Uterus (tissue), 4 donors: ENCODE data around the gene THRB. TPM values are rescaled to one million over a fixed set of nuclear protein-coding genes. Genes with fewer than 3 reads are reported as not detected.

ENCODE experiments used
- DNase-seq, 2 donors: peaks; one replicate each; pipeline ENCODE4 v3.0.0-alpha.2; 2019 to 2020
- H3K27ac ChIP-seq, 2 donors: fragments of 200-600 bp; sonication (generic); 1 replicate in 1 of 2; 2 replicates in 1 of 2; pipeline ENCODE4 v1.5.1; 2016 to 2018
- H3K27me3 ChIP-seq, 2 donors: fragments of 200-600 bp; sonication (generic); one replicate each; pipeline ENCODE4 v1.5.1; 2018 to 2019; ENCODE audit warnings: control low read depth in 1 of 2
- H3K36me3 ChIP-seq, 2 donors: fragments of 200-600 bp; sonication (generic); one replicate each; pipeline ENCODE4 v1.5.1; 2019; ENCODE audit warnings: control low read depth in 1 of 2
- H3K4me1 ChIP-seq, 2 donors: fragments of 200-600 bp; sonication (generic); one replicate each; pipeline ENCODE4 v1.5.1; 2018 to 2019; ENCODE audit warnings: control low read depth in 1 of 2
- H3K4me3 ChIP-seq, 2 donors: fragments of 200-600 bp; sonication (generic); 1 replicate in 1 of 2; 2 replicates in 1 of 2; pipeline ENCODE4 v1.5.1; 2018 to 2019; ENCODE audit warnings: mild to moderate bottlenecking in 1 of 2
- H3K9me3 ChIP-seq, 2 donors: fragments of 200-600 bp; sonication (generic); one replicate each; pipeline ENCODE4 v1.5.1; 2019; ENCODE audit warnings: control low read depth in 1 of 2
- CTCF ChIP-seq, 4 experiments: fragments of 200-600 bp in 2 of 4; fragments of 450-650 bp in 2 of 4; sonication (generic) in 2 of 4; IDR thresholded peaks; one replicate each; pipeline ENCODE4 v1.5.1; 2016 to 2019; ENCODE audit warnings: antibody characterized with exemption in 4 of 4, mild to moderate bottlenecking in 2 of 4, moderate library complexity in 1 of 4
- POLR2A ChIP-seq, 2 donors: fragments of 450-650 bp; IDR thresholded peaks; one replicate each; pipeline ENCODE4 v1.6.1; 2016; ENCODE audit warnings: antibody characterized with exemption in 2 of 2, mild to moderate bottlenecking in 1 of 2, moderate library complexity in 1 of 2
- intact Hi-C: fragments of 100-400 bp; cut with DNase I; formaldehyde crosslinking; loops from one replicate; pipeline ENCODE4 v1.15.1; 2023; ENCODE audit warnings: low total_unique reads
- total RNA-seq, 4 donors: library from RNA; depleted of rRNA in 3 of 4; stranded (reverse); fragments of >200 nt in 3 of 4; gene quantifications; one replicate each; pipeline versions ENCODE4 v1.1.0 to v1.2.4, GENCODE V29; 2014 to 2023
- donor health status: DM: yes; HTN: yes; CAD: no.

THRB gene
- total RNA-seq, 4 donors from 2014 or later: 4.6 to 38.2 (median 17.3) TPM

- Histone ChIP-seq H3K27me3 (no peaks in the 10 kb centered on the region), H3K9me3 (no peaks in the 10 kb centered on the region), H3K4me1 (peaks cover 0 to 2% of the 10 kb centered on the region in 2 donors), H3K27ac (no peak overlapping the region), H3K36me3 (no peaks in the 10 kb centered on the region), H3K4me3 (no peak overlapping the region)
- intact Hi-C loops: no loop called here
- TF ChIP-seq CTCF (IDR thresholded peaks at IDR 0.05): no peak
- TF ChIP-seq POLR2A (IDR thresholded peaks at IDR 0.05): no peak
- DNase-seq: no peak
Observed at GRCh38 chr3:24513463-24513862, 18.8 kb upstream of the THRB start.

GRCh38 chr3:24512564-24513197 lies 18.0 kb upstream of the THRB start:
- H3K27me3 ChIP-seq: no peaks in the 10 kb centered on the region
- no peaks in the 10 kb centered on the region for H3K36me3 ChIP-seq
- no peak overlapping the region for H3K27ac ChIP-seq
- H3K4me1 ChIP-seq: peaks cover 0 to 4% of the 10 kb centered on the region in 2 donors
- no peak for DNase-seq
- no peak overlapping the region for H3K4me3 ChIP-seq
- intact Hi-C loops: no loop called here
- no peak for TF ChIP-seq POLR2A (IDR thresholded peaks at IDR 0.05)
- TF ChIP-seq CTCF (IDR thresholded peaks at IDR 0.05): no peak
- no peaks in the 10 kb centered on the region for H3K9me3 ChIP-seq

- H3K36me3 ChIP-seq: no peaks in the 10 kb centered on the region
- H3K4me1 ChIP-seq: peaks cover 0 to 4% of the 10 kb centered on the region in 2 donors
- TF ChIP-seq CTCF (IDR thresholded peaks at IDR 0.05): no peak
- TF ChIP-seq POLR2A (IDR thresholded peaks at IDR 0.05): no peak
- no peak for DNase-seq
- no peak overlapping the region for H3K27ac ChIP-seq
- intact Hi-C loops: no loop called here
- no peak overlapping the region for H3K4me3 ChIP-seq
- no peaks in the 10 kb centered on the region for H3K9me3 ChIP-seq
- no peaks in the 10 kb centered on the region for H3K27me3 ChIP-seq
Observed at GRCh38 chr3:24510030-24510648, 15.5 kb upstream of the THRB start.

- Histone ChIP-seq H3K27me3 (no peaks in the 10 kb centered on the region), H3K4me1 (peaks cover 0 to 4% of the 10 kb centered on the region in 2 donors), H3K27ac (peak overlapping the region in 1 of 2 donors; percentile 53), H3K4me3 (no peak overlapping the region), H3K36me3 (no peaks in the 10 kb centered on the region), H3K9me3 (no peaks in the 10 kb centered on the region)
- intact Hi-C loops: no loop called here
- TF ChIP-seq CTCF (IDR thresholded peaks at IDR 0.05): no peak
- TF ChIP-seq POLR2A (IDR thresholded peaks at IDR 0.05): no peak
- no peak for DNase-seq
Observed at GRCh38 chr3:24508423-24508839, 13.8 kb upstream of the THRB start.

- DNase-seq: no peak
- H3K4me3 ChIP-seq: no peak overlapping the region
- peak overlapping the region in 1 of 2 donors; percentile 53 for H3K27ac ChIP-seq
- no peaks in the 10 kb centered on the region for H3K36me3 ChIP-seq
- TF ChIP-seq CTCF (IDR thresholded peaks at IDR 0.05) (no peak), POLR2A (IDR thresholded peaks at IDR 0.05) (no peak)
- no peaks in the 10 kb centered on the region for H3K27me3 ChIP-seq
- H3K9me3 ChIP-seq: no peaks in the 10 kb centered on the region
- intact Hi-C loops: no loop called here
- H3K4me1 ChIP-seq: peaks cover 0 to 4% of the 10 kb centered on the region in 2 donors
Observed at GRCh38 chr3:24507776-24508422, 13.2 kb upstream of the THRB start.
